ENCODE results near the gene MYLIP.

MYLIP gene

GRCh38 chr6:16122197-16122596 is 6.7 kb upstream of the MYLIP start:
- ChIA-PET POLR2A (no interaction called here), CTCF (interaction anchor here (0.6 to 1.4 kb wide), 2 partner anchors 61 to 971 kb away, joined by 3 read pairs; no protein-coding TSS in a partner anchor)
- H3K9me3 ChIP-seq (ENCODE audit: control insufficient read depth, insufficient read depth, low read depth, low read length): no peaks in the 10 kb centered on the region
- TF ChIP-seq, protein P1, sequence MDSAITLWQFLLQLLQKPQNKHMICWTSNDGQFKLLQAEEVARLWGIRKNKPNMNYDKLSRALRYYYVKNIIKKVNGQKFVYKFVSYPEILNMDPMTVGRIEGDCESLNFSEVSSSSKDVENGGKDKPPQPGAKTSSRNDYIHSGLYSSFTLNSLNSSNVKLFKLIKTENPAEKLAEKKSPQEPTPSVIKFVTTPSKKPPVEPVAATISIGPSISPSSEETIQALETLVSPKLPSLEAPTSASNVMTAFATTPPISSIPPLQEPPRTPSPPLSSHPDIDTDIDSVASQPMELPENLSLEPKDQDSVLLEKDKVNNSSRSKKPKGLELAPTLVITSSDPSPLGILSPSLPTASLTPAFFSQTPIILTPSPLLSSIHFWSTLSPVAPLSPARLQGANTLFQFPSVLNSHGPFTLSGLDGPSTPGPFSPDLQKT (IDR thresholded peaks at IDR 0.05; ENCODE audit: borderline replicate concordance, low read depth, low read length): no peak
- TF ChIP-seq ZSCAN30 (tag by site-specific recombination; IDR thresholded peaks at IDR 0.05) (no peak), PATZ1 (tag by site-specific recombination; IDR thresholded peaks at IDR 0.05) (no peak)
- TF ChIP-seq, protein P2, sequence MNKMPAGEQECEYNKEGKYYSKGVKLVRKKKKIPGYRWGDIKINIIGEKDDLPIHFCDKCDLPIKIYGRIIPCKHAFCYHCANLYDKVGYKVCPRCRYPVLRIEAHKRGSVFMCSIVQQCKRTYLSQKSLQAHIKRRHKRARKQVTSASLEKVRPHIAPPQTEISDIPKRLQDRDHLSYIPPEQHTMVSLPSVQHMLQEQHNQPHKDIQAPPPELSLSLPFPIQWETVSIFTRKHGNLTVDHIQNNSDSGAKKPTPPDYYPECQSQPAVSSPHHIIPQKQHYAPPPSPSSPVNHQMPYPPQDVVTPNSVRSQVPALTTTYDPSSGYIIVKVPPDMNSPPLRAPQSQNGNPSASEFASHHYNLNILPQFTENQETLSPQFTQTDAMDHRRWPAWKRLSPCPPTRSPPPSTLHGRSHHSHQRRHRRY (tag by site-specific recombination; IDR thresholded peaks at IDR 0.05): no peak
- no peaks in the 10 kb centered on the region for H3K36me3 ChIP-seq (ENCODE audit: control insufficient read depth in 2 of 2, insufficient read depth in 1 of 2, low read length in 2 of 2)
- H3K27ac ChIP-seq (ENCODE audit: extremely low read depth, low read depth, low read length): no peak overlapping the region
- H3K4me3 ChIP-seq (ENCODE audit: low read depth, low read length): no peak overlapping the region
- no peaks in the 10 kb centered on the region for H3K4me1 ChIP-seq (ENCODE audit: control insufficient read depth, insufficient read depth, low read length)

DNA sequence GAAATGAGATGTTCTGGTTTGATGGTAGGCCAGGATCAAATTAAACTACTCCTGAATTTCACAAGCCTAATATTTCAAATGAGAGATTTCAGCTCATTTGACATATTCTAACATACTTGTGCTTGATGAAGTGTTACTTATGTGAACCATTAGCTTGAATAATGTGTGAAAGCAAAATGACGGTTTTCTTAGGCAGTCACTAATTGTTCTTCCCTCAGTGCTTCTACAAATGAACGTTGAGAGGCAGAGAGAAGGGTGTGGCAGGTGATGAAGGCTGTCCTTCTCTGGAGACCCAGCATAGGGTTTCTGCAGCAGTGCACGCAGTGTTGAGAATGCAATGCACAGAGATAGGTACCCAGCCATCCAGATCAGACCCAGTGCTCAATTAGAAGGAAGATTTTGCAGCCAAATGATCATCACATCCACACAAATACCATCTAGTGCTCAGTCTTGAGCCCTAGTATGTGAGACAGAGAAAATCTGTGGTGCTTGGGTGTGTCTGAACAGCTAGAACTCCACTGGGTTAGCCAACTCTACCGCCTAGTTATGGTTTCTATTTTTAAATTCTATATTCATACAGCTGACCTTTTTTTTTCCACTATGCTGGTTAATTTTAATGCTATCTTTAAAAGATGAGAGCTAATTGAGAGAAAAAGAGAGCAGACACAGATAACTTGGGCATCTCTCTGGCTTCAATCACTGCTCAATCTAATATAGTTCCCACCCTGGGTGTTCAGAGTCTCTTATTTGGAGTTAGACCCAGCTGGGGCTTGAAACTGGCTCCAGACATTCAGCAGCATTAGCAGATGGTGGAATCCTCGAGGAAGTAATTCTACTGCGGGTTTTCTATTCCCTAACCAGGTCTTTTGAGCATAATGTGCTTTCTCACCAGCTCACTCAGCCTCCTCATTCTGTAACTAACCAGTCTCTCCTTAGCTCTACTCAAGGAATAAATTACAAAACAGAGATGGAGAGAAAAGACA is 4.4 kb upstream of the MYLIP start:
- POLR2A ChIA-PET: no interaction called here

GRCh38 chr6:16126056-16126455 is 2.8 kb upstream of the MYLIP start:
- Histone ChIP-seq H3K9me3 (ENCODE audit: control insufficient read depth, insufficient read depth, low read depth, low read length) (no peaks in the 10 kb centered on the region), H3K36me3 (ENCODE audit: control insufficient read depth in 2 of 2, insufficient read depth in 1 of 2, low read length in 2 of 2) (no peaks in the 10 kb centered on the region), H3K4me3 (ENCODE audit: low read depth, low read length) (no peak overlapping the region), H3K27ac (ENCODE audit: extremely low read depth, low read depth, low read length) (no peak overlapping the region), H3K4me1 (ENCODE audit: control insufficient read depth, insufficient read depth, low read length) (no peaks in the 10 kb centered on the region)
- ChIA-PET POLR2A (no interaction called here), CTCF (interaction anchor here (0.6 to 1.1 kb wide), 4 partner anchors 66 to 1917 kb away, joined by 3 to 9 read pairs (median 4); no protein-coding TSS in a partner anchor)
- TF ChIP-seq ZNF449 (tag by site-specific recombination; IDR thresholded peaks at IDR 0.05) (no peak), ZXDB (tag by site-specific recombination; IDR thresholded peaks at IDR 0.05) (no peak), ZNF311 (tag by site-specific recombination; IDR thresholded peaks at IDR 0.05; ENCODE audit: borderline replicate concordance) (no peak), ZNF221 (tag by site-specific recombination; IDR thresholded peaks at IDR 0.05; ENCODE audit: borderline replicate concordance) (no peak), SCRT1 (tag by site-specific recombination; IDR thresholded peaks at IDR 0.05; ENCODE audit: borderline replicate concordance) (no peak)
- TF ChIP-seq, protein P3, sequence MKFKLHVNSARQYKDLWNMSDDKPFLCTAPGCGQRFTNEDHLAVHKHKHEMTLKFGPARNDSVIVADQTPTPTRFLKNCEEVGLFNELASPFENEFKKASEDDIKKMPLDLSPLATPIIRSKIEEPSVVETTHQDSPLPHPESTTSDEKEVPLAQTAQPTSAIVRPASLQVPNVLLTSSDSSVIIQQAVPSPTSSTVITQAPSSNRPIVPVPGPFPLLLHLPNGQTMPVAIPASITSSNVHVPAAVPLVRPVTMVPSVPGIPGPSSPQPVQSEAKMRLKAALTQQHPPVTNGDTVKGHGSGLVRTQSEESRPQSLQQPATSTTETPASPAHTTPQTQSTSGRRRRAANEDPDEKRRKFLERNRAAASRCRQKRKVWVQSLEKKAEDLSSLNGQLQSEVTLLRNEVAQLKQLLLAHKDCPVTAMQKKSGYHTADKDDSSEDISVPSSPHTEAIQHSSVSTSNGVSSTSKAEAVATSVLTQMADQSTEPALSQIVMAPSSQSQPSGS (tag by site-specific recombination; IDR thresholded peaks at IDR 0.05; ENCODE audit: low read depth): no peak
- TF ChIP-seq, protein P4, sequence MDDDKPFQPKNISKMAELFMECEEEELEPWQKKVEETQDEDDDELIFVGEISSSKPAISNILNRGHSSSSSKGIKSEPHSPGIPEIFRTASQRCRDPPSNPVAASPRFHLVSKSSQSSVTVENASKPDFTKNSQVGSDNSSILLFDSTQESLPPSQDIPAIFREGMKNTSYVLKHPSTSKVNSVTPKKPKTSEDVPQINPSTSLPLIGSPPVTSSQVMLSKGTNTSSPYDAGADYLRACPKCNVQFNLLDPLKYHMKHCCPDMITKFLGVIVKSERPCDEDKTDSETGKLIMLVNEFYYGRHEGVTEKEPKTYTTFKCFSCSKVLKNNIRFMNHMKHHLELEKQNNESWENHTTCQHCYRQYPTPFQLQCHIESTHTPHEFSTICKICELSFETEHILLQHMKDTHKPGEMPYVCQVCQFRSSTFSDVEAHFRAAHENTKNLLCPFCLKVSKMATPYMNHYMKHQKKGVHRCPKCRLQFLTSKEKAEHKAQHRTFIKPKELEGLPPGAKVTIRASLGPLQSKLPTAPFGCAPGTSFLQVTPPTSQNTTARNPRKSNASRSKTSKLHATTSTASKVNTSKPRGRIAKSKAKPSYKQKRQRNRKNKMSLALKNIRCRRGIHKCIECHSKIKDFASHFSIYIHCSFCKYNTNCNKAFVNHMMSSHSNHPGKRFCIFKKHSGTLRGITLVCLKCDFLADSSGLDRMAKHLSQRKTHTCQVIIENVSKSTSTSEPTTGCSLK (tag by site-specific recombination; IDR thresholded peaks at IDR 0.05): no peak
- TF ChIP-seq, protein P1 (IDR thresholded peaks at IDR 0.05; ENCODE audit: borderline replicate concordance, low read depth, low read length): no peak

More for the DNA sequence above, 4.4 kb upstream of the MYLIP start:
- Histone ChIP-seq H3K9me3 (ENCODE audit: control insufficient read depth, insufficient read depth, low read depth, low read length) (no peaks in the 10 kb centered on the region), H3K4me3 (ENCODE audit: low read depth, low read length) (no peak overlapping the region), H3K4me1 (ENCODE audit: control insufficient read depth, insufficient read depth, low read length) (no peaks in the 10 kb centered on the region), H3K36me3 (ENCODE audit: control insufficient read depth in 2 of 2, insufficient read depth in 1 of 2, low read length in 2 of 2) (no peaks in the 10 kb centered on the region), H3K27ac (ENCODE audit: extremely low read depth, low read depth, low read length) (no peak overlapping the region)
- TF ChIP-seq, protein P1 (IDR thresholded peaks at IDR 0.05; ENCODE audit: borderline replicate concordance, low read depth, low read length): no peak
- TF ChIP-seq GLIS1 (tag by site-specific recombination; IDR thresholded peaks at IDR 0.05): no peak
- CTCF ChIA-PET: interaction anchor here (0.9 to 1.6 kb wide), 5 partner anchors 8 to 454 kb away, joined by 3 to 5 read pairs (median 4); no protein-coding TSS in a partner anchor
